ENCODE results near the gene MLYCD.
A peak's percentile ranks its signal among the peaks of the same experiment; 100 is the strongest.

MLYCD gene

DNA sequence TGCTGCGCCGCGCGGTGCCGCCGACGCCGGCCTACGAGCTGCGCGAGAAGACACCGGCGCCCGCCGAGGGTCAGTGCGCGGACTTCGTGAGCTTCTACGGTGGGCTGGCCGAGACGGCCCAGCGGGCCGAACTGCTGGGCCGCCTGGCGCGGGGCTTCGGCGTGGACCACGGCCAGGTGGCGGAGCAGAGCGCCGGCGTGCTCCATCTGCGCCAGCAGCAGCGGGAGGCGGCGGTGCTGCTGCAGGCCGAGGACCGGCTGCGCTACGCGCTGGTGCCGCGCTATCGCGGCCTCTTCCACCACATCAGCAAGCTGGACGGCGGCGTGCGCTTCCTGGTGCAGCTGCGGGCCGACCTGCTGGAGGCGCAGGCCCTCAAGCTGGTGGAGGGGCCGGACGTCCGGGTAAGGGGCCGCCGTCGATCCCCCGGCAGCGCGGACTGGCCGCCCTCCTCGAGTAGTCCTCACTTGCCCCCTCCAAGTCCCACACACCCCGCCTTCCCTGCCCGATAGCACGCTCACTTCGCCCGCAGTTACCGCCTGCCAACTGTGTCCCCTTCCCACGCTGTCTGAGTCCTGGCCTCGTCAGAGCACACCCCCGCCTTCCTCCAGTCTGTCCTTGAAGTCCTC, 470 bp downstream of the MLYCD start (continued):
- TF ChIP-seq ZBTB48 (tag by site-specific recombination; IDR thresholded peaks at IDR 0.05): 0 out of 2 replicates have a peak, but pooled peaks have one; percentile 42
- TF ChIP-seq, protein P1, sequence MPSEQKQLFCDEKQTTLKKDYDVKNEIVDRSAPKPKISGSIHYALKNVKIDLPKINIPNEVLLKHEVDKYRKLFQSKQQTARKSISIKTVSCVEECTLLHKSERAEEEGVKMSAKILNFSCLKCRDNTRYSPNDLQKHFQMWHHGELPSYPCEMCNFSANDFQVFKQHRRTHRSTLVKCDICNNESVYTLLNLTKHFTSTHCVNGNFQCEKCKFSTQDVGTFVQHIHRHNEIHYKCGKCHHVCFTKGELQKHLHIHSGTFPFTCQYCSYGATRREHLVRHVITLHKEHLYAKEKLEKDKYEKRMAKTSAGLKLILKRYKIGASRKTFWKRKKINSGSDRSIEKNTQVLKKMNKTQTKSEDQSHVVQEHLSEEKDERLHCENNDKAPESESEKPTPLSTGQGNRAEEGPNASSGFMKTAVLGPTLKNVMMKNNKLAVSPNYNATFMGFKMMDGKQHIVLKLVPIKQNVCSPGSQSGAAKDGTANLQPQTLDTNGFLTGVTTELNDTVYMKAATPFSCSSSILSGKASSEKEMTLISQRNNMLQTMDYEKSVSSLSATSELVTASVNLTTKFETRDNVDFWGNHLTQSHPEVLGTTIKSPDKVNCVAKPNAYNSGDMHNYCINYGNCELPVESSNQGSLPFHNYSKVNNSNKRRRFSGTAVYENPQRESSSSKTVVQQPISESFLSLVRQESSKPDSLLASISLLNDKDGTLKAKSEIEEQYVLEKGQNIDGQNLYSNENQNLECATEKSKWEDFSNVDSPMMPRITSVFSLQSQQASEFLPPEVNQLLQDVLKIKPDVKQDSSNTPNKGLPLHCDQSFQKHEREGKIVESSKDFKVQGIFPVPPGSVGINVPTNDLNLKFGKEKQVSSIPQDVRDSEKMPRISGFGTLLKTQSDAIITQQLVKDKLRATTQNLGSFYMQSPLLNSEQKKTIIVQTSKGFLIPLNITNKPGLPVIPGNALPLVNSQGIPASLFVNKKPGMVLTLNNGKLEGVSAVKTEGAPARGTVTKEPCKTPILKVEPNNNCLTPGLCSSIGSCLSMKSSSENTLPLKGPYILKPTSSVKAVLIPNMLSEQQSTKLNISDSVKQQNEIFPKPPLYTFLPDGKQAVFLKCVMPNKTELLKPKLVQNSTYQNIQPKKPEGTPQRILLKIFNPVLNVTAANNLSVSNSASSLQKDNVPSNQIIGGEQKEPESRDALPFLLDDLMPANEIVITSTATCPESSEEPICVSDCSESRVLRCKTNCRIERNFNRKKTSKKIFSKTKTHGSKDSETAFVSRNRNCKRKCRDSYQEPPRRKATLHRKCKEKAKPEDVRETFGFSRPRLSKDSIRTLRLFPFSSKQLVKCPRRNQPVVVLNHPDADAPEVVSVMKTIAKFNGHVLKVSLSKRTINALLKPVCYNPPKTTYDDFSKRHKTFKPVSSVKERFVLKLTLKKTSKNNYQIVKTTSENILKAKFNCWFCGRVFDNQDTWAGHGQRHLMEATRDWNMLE (tag by site-specific recombination; conservative IDR thresholded peaks at IDR 0.05; ENCODE audit: low read depth): no peak
- peak; percentile 73 for TF ChIP-seq ZNF335 (tag by site-specific recombination; conservative IDR thresholded peaks at IDR 0.05)
- peak; percentile 82 for TF ChIP-seq ZFHX2 (tag by site-specific recombination; conservative IDR thresholded peaks at IDR 0.05)
- TF ChIP-seq ZNF76 (tag by site-specific recombination; IDR thresholded peaks at IDR 0.05; ENCODE audit: borderline replicate concordance, low read depth): no peak
- TF ChIP-seq, protein P2, sequence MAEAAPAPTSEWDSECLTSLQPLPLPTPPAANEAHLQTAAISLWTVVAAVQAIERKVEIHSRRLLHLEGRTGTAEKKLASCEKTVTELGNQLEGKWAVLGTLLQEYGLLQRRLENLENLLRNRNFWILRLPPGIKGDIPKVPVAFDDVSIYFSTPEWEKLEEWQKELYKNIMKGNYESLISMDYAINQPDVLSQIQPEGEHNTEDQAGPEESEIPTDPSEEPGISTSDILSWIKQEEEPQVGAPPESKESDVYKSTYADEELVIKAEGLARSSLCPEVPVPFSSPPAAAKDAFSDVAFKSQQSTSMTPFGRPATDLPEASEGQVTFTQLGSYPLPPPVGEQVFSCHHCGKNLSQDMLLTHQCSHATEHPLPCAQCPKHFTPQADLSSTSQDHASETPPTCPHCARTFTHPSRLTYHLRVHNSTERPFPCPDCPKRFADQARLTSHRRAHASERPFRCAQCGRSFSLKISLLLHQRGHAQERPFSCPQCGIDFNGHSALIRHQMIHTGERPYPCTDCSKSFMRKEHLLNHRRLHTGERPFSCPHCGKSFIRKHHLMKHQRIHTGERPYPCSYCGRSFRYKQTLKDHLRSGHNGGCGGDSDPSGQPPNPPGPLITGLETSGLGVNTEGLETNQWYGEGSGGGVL (tag by site-specific recombination; IDR thresholded peaks at IDR 0.05): 0 out of 2 replicates have a peak, but pooled peaks have one; percentile 5
- no peak for TF ChIP-seq ZNF548 (tag by site-specific recombination; IDR thresholded peaks at IDR 0.05)
- TF ChIP-seq, protein P3, sequence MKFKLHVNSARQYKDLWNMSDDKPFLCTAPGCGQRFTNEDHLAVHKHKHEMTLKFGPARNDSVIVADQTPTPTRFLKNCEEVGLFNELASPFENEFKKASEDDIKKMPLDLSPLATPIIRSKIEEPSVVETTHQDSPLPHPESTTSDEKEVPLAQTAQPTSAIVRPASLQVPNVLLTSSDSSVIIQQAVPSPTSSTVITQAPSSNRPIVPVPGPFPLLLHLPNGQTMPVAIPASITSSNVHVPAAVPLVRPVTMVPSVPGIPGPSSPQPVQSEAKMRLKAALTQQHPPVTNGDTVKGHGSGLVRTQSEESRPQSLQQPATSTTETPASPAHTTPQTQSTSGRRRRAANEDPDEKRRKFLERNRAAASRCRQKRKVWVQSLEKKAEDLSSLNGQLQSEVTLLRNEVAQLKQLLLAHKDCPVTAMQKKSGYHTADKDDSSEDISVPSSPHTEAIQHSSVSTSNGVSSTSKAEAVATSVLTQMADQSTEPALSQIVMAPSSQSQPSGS (tag by site-specific recombination; IDR thresholded peaks at IDR 0.05; ENCODE audit: low read depth): no peak
- TF ChIP-seq, protein P4, sequence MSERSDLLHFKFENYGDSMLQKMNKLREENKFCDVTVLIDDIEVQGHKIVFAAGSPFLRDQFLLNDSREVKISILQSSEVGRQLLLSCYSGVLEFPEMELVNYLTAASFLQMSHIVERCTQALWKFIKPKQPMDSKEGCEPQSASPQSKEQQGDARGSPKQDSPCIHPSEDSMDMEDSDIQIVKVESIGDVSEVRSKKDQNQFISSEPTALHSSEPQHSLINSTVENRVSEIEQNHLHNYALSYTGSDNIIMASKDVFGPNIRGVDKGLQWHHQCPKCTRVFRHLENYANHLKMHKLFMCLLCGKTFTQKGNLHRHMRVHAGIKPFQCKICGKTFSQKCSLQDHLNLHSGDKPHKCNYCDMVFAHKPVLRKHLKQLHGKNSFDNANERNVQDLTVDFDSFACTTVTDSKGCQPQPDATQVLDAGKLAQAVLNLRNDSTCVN (tag by site-specific recombination; optimal IDR thresholded peaks at IDR 0.05): peak; percentile 50
- TF ChIP-seq, protein P5, sequence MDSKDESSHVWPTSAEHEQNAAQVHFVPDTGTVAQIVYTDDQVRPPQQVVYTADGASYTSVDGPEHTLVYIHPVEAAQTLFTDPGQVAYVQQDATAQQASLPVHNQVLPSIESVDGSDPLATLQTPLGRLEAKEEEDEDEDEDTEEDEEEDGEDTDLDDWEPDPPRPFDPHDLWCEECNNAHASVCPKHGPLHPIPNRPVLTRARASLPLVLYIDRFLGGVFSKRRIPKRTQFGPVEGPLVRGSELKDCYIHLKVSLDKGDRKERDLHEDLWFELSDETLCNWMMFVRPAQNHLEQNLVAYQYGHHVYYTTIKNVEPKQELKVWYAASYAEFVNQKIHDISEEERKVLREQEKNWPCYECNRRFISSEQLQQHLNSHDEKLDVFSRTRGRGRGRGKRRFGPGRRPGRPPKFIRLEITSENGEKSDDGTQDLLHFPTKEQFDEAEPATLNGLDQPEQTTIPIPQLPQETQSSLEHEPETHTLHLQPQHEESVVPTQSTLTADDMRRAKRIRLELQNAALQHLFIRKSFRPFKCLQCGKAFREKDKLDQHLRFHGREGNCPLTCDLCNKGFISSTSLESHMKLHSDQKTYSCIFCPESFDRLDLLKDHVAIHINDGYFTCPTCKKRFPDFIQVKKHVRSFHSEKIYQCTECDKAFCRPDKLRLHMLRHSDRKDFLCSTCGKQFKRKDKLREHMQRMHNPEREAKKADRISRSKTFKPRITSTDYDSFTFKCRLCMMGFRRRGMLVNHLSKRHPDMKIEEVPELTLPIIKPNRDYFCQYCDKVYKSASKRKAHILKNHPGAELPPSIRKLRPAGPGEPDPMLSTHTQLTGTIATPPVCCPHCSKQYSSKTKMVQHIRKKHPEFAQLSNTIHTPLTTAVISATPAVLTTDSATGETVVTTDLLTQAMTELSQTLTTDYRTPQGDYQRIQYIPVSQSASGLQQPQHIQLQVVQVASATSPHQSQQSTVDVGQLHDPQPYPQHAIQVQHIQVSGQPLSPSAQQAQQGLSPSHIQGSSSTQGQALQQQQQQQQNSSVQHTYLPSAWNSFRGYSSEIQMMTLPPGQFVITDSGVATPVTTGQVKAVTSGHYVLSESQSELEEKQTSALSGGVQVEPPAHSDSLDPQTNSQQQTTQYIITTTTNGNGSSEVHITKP (tag by site-specific recombination; IDR thresholded peaks at IDR 0.05): peak; percentile 63
- TF ChIP-seq ZNF600 (tag by site-specific recombination; IDR thresholded peaks at IDR 0.05): peak; percentile 69
- TF ChIP-seq, protein P6, sequence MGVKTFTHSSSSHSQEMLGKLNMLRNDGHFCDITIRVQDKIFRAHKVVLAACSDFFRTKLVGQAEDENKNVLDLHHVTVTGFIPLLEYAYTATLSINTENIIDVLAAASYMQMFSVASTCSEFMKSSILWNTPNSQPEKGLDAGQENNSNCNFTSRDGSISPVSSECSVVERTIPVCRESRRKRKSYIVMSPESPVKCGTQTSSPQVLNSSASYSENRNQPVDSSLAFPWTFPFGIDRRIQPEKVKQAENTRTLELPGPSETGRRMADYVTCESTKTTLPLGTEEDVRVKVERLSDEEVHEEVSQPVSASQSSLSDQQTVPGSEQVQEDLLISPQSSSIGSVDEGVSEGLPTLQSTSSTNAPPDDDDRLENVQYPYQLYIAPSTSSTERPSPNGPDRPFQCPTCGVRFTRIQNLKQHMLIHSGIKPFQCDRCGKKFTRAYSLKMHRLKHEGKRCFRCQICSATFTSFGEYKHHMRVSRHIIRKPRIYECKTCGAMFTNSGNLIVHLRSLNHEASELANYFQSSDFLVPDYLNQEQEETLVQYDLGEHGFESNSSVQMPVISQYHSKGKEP (tag by site-specific recombination; IDR thresholded peaks at IDR 0.05): no peak
- TF ChIP-seq, protein P7, sequence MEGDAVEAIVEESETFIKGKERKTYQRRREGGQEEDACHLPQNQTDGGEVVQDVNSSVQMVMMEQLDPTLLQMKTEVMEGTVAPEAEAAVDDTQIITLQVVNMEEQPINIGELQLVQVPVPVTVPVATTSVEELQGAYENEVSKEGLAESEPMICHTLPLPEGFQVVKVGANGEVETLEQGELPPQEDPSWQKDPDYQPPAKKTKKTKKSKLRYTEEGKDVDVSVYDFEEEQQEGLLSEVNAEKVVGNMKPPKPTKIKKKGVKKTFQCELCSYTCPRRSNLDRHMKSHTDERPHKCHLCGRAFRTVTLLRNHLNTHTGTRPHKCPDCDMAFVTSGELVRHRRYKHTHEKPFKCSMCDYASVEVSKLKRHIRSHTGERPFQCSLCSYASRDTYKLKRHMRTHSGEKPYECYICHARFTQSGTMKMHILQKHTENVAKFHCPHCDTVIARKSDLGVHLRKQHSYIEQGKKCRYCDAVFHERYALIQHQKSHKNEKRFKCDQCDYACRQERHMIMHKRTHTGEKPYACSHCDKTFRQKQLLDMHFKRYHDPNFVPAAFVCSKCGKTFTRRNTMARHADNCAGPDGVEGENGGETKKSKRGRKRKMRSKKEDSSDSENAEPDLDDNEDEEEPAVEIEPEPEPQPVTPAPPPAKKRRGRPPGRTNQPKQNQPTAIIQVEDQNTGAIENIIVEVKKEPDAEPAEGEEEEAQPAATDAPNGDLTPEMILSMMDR (tag by site-specific recombination; IDR thresholded peaks at IDR 0.05): peak; percentile 41; the same call in 1 of the 2 replicates

Data from HEK293 (cell line).